GM19035 (cell line): ENCODE data around the gene RALGAPA1.
"Not testable (repeated sequence)": the region's sequence is repeated elsewhere in the genome, so short reads cannot be mapped to it uniquely, and the experiment has no call there.

Experiments used
- ATAC-seq: cut with Tn5 transposase; IDR thresholded peaks from one replicate; pipeline ENCODE4 v1.9.1; 2021; ENCODE audit not compliant: unreplicated experiment

Gene RALGAPA1

GRCh38 chr14:35766036-35766699 is 42.9 kb downstream of the RALGAPA1 start:
- no peak for ATAC-seq

- no peak for ATAC-seq
Observed at GRCh38 chr14:35761922-35762321, 47.2 kb downstream of the RALGAPA1 start.

GRCh38 chr14:35760143-35760542 is 49.0 kb downstream of the RALGAPA1 start:
- no peak for ATAC-seq

GRCh38 chr14:35758523-35759129 is 50.5 kb downstream of the RALGAPA1 start:
- no peak for ATAC-seq

GRCh38 chr14:35754671-35755070 is 54.4 kb downstream of the RALGAPA1 start:
- no peak for ATAC-seq

- ATAC-seq = no peak
Observed at GRCh38 chr14:35752380-35752779, 56.7 kb downstream of the RALGAPA1 start.

GRCh38 chr14:35750202-35750904 is 58.7 kb downstream of the RALGAPA1 start:
- no peak for ATAC-seq

GRCh38 chr14:35747379-35747778 is 61.7 kb downstream of the RALGAPA1 start:
- no peak for ATAC-seq

- ATAC-seq = no peak
Observed at GRCh38 chr14:35742442-35742841, 66.7 kb downstream of the RALGAPA1 start.

- ATAC-seq = no peak
Observed at GRCh38 chr14:35742032-35742371, 67.1 kb downstream of the RALGAPA1 start.

- ATAC-seq = no peak
Observed at GRCh38 chr14:35741345-35742031, 67.6 kb downstream of the RALGAPA1 start.

GRCh38 chr14:35740215-35740614 is 68.9 kb downstream of the RALGAPA1 start:
- ATAC-seq = no peak

- not testable (repeated sequence) for ATAC-seq
Observed at GRCh38 chr14:35735163-35735562, 73.9 kb downstream of the RALGAPA1 start.

GRCh38 chr14:35733510-35733909 is 75.6 kb downstream of the RALGAPA1 start:
- ATAC-seq = not testable (repeated sequence)

GRCh38 chr14:35730871-35731270 is 78.2 kb downstream of the RALGAPA1 start:
- no peak for ATAC-seq

- ATAC-seq = no peak
Observed at GRCh38 chr14:35727764-35728163, 81.3 kb downstream of the RALGAPA1 start.

GRCh38 chr14:35725930-35726329 is 83.2 kb downstream of the RALGAPA1 start:
- no peak for ATAC-seq

- ATAC-seq = no peak
Observed at GRCh38 chr14:35715079-35715478, 94.0 kb downstream of the RALGAPA1 start.

GRCh38 chr14:35712466-35712865 is 96.6 kb downstream of the RALGAPA1 start:
- ATAC-seq = no peak

- no peak for ATAC-seq
Observed at GRCh38 chr14:35708062-35708461, 101.0 kb downstream of the RALGAPA1 start.

GRCh38 chr14:35705636-35706035 is 103.5 kb downstream of the RALGAPA1 start:
- ATAC-seq = no peak
